DMS 273 (cell line): Measurements from ENCODE around the gene CALY.

Experiments used
- DNase-seq: peaks from one replicate; lab custom pipeline; 2025; ENCODE audit not compliant: unreplicated experiment; lab: John Stamatoyannopoulos, UW

The CALY gene

GRCh38 chr10:133351408-133352318 is 15.0 kb upstream of the CALY start:
- peak; percentile 17 for DNase-seq

GRCh38 chr10:133350950-133351329 is 14.2 kb upstream of the CALY start:
- DNase-seq = no peak

- no peak for DNase-seq
Observed at GRCh38 chr10:133350283-133350949, 13.7 kb upstream of the CALY start.

GRCh38 chr10:133349577-133350011 is 12.9 kb upstream of the CALY start:
- no peak for DNase-seq

- no peak for DNase-seq
Observed at GRCh38 chr10:133349160-133349568, 12.5 kb upstream of the CALY start.

- no peak for DNase-seq
Observed at GRCh38 chr10:133347710-133348517, 11.2 kb upstream of the CALY start.

- DNase-seq = no peak
Observed at GRCh38 chr10:133346413-133346812, 9.7 kb upstream of the CALY start.

- no peak for DNase-seq
Observed at GRCh38 chr10:133344236-133344635, 7.5 kb upstream of the CALY start.

GRCh38 chr10:133343558-133343957 is 6.9 kb upstream of the CALY start:
- DNase-seq = no peak

GRCh38 chr10:133342942-133343341 is 6.2 kb upstream of the CALY start:
- no peak for DNase-seq

- no peak for DNase-seq
Observed at GRCh38 chr10:133341983-133342382, 5.3 kb upstream of the CALY start.

GRCh38 chr10:133339708-133340380 is 3.1 kb upstream of the CALY start:
- DNase-seq = no peak

GRCh38 chr10:133338080-133339071 is 1.7 kb upstream of the CALY start:
- no peak for DNase-seq

- DNase-seq = no peak
Observed at GRCh38 chr10:133337370-133337725, 652 bp upstream of the CALY start.

- no peak for DNase-seq
Observed at GRCh38 chr10:133336118-133336576, 549 bp downstream of the CALY start.

GRCh38 chr10:133335246-133336117 is 1.2 kb downstream of the CALY start:
- peak; percentile 79 for DNase-seq

- DNase-seq = peak; percentile 49
Observed at GRCh38 chr10:133334503-133335245, 2.0 kb downstream of the CALY start.
